Adipocyte (in vitro differentiated cells): ENCODE results near the gene PTPN4.

ENCODE experiments used
- DNase-seq: peaks from one replicate; pipeline ENCODE4 v3.0.0-alpha.2; 2015; ENCODE audit warnings: low read depth
- H3K27me3 ChIP-seq: replicated peaks from 2 replicates; pipeline ENCODE4 v1.7.0; 2013; ENCODE audit warnings: mild to moderate bottlenecking, low read length, moderate library complexity; ENCODE audit not compliant: control insufficient read depth, insufficient read depth
- H3K36me3 ChIP-seq: 2 replicates; pipeline ENCODE4 v1.7.0; 2013; ENCODE audit warnings: low read length, mild to moderate bottlenecking, moderate library complexity; ENCODE audit not compliant: control insufficient read depth, insufficient read depth, severe bottlenecking
- H3K4me1 ChIP-seq: 2 replicates; pipeline ENCODE4 v1.7.0; 2013; ENCODE audit warnings: mild to moderate bottlenecking, low read length, moderate library complexity; ENCODE audit not compliant: control insufficient read depth, insufficient read depth
- H3K4me3 ChIP-seq: 2 replicates; pipeline ENCODE4 v1.7.0; 2013; ENCODE audit warnings: mild to moderate bottlenecking, low read length, moderate library complexity
- H3K9ac ChIP-seq: 2 replicates; pipeline ENCODE4 v1.7.0; 2013; ENCODE audit warnings: mild to moderate bottlenecking, low read length, moderate library complexity
- H3K9me3 ChIP-seq: 2 replicates; pipeline ENCODE4 v1.7.0; 2013; ENCODE audit warnings: mild to moderate bottlenecking, low read length, moderate library complexity; ENCODE audit not compliant: control insufficient read depth

The PTPN4 gene

GRCh38 chr2:119753041-119753929, 6.4 kb upstream of the PTPN4 start:
- H3K9me3 ChIP-seq: no peaks in the 10 kb centered on the region
- H3K27me3 ChIP-seq: no peaks in the 10 kb centered on the region
- H3K9ac ChIP-seq: peak overlapping the region; percentile 50
- peak; percentile 70 for DNase-seq
- no peaks in the 10 kb centered on the region for H3K36me3 ChIP-seq
- peaks cover 54% of the 10 kb centered on the region for H3K4me1 ChIP-seq
- peak overlapping the region; percentile 35 for H3K4me3 ChIP-seq

- Histone ChIP-seq H3K9me3 (no peaks in the 10 kb centered on the region), H3K4me3 (peak overlapping the region; percentile 35), H3K36me3 (no peaks in the 10 kb centered on the region), H3K9ac (no peak overlapping the region), H3K4me1 (peaks cover 51% of the 10 kb centered on the region), H3K27me3 (no peaks in the 10 kb centered on the region)
- DNase-seq: peak; percentile 27
Measured at GRCh38 chr2:119753930-119754321, 5.8 kb upstream of the PTPN4 start.

- Histone ChIP-seq H3K9me3 (no peaks in the 10 kb centered on the region), H3K9ac (no peak overlapping the region), H3K36me3 (no peaks in the 10 kb centered on the region), H3K4me3 (no peak overlapping the region), H3K4me1 (peaks cover 46% of the 10 kb centered on the region), H3K27me3 (no peaks in the 10 kb centered on the region)
- no peak for DNase-seq
Measured at GRCh38 chr2:119755906-119756305, 3.8 kb upstream of the PTPN4 start.

- Histone ChIP-seq H3K9ac (no peak overlapping the region), H3K27me3 (no peaks in the 10 kb centered on the region), H3K9me3 (no peaks in the 10 kb centered on the region), H3K4me1 (peaks cover 53% of the 10 kb centered on the region), H3K4me3 (no peak overlapping the region), H3K36me3 (no peaks in the 10 kb centered on the region)
- DNase-seq: peak; percentile 71
Measured at GRCh38 chr2:119756837-119757236, 2.9 kb upstream of the PTPN4 start.

- H3K9ac ChIP-seq: peak overlapping the region; percentile 93
- H3K9me3 ChIP-seq: no peaks in the 10 kb centered on the region
- no peaks in the 10 kb centered on the region for H3K36me3 ChIP-seq
- no peak for DNase-seq
- H3K4me1 ChIP-seq: peaks cover 63% of the 10 kb centered on the region
- H3K4me3 ChIP-seq: peak overlapping the region; percentile 98
- no peaks in the 10 kb centered on the region for H3K27me3 ChIP-seq
Measured at GRCh38 chr2:119758881-119759450, 756 bp upstream of the PTPN4 start.

GRCh38 chr2:119760237-119760955, 674 bp downstream of the PTPN4 start:
- DNase-seq: no peak
- no peaks in the 10 kb centered on the region for H3K27me3 ChIP-seq
- H3K4me1 ChIP-seq: peaks cover 59% of the 10 kb centered on the region
- peak overlapping the region; percentile 98 for H3K4me3 ChIP-seq
- no peaks in the 10 kb centered on the region for H3K36me3 ChIP-seq
- no peaks in the 10 kb centered on the region for H3K9me3 ChIP-seq
- H3K9ac ChIP-seq: peak overlapping the region; percentile 93

GRCh38 chr2:119760956-119761275, 1.2 kb downstream of the PTPN4 start:
- Histone ChIP-seq H3K4me3 (peak overlapping the region; percentile 98), H3K9ac (peak overlapping the region; percentile 93), H3K9me3 (no peaks in the 10 kb centered on the region), H3K27me3 (no peaks in the 10 kb centered on the region), H3K36me3 (no peaks in the 10 kb centered on the region), H3K4me1 (peaks cover 53% of the 10 kb centered on the region)
- DNase-seq: peak; percentile 73

GRCh38 chr2:119764832-119765231, 5.1 kb downstream of the PTPN4 start:
- H3K4me3 ChIP-seq: no peak overlapping the region
- H3K9ac ChIP-seq: no peak overlapping the region
- no peak for DNase-seq
- no peaks in the 10 kb centered on the region for H3K27me3 ChIP-seq
- no peaks in the 10 kb centered on the region for H3K36me3 ChIP-seq
- H3K9me3 ChIP-seq: no peaks in the 10 kb centered on the region
- peaks cover 23% of the 10 kb centered on the region for H3K4me1 ChIP-seq

- Histone ChIP-seq H3K4me1 (peaks cover 23% of the 10 kb centered on the region), H3K9ac (no peak overlapping the region), H3K4me3 (no peak overlapping the region), H3K36me3 (no peaks in the 10 kb centered on the region), H3K9me3 (no peaks in the 10 kb centered on the region), H3K27me3 (no peaks in the 10 kb centered on the region)
- DNase-seq: no peak
Measured at GRCh38 chr2:119765433-119766002, 5.8 kb downstream of the PTPN4 start.

- Histone ChIP-seq H3K4me3 (no peak overlapping the region), H3K9ac (no peak overlapping the region), H3K9me3 (no peaks in the 10 kb centered on the region), H3K4me1 (peaks cover 15% of the 10 kb centered on the region), H3K27me3 (no peaks in the 10 kb centered on the region), H3K36me3 (no peaks in the 10 kb centered on the region)
- no peak for DNase-seq
Measured at GRCh38 chr2:119766944-119767343, 7.2 kb downstream of the PTPN4 start.

GRCh38 chr2:119768742-119769141, 9.0 kb downstream of the PTPN4 start:
- H3K36me3 ChIP-seq: no peaks in the 10 kb centered on the region
- no peak overlapping the region for H3K4me3 ChIP-seq
- DNase-seq: no peak
- no peak overlapping the region for H3K9ac ChIP-seq
- no peaks in the 10 kb centered on the region for H3K4me1 ChIP-seq
- H3K27me3 ChIP-seq: no peaks in the 10 kb centered on the region
- no peaks in the 10 kb centered on the region for H3K9me3 ChIP-seq
